ENCODE data around the gene CFAP161.

CFAP161 gene

DNA sequence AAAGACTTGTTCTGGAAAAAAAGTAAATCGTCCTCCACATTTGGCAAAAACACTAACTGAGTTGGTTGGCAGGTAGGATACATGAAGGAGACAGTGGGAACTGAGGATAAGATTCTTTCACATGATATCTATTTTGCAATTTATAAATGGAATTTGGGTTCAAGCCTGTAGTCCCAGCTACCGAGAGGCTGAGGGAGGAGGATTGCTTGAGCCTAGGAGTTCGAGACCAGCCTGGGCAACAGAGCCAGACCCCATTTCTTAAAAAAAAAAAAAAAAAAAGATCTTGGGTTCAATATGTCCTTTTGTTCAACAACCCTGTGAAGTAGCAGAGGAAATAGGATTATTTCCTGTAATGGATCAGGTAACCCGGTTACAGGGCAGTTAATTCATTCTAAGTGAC, 35.7 kb upstream of the CFAP161 start:
- TF ChIP-seq, protein P1, sequence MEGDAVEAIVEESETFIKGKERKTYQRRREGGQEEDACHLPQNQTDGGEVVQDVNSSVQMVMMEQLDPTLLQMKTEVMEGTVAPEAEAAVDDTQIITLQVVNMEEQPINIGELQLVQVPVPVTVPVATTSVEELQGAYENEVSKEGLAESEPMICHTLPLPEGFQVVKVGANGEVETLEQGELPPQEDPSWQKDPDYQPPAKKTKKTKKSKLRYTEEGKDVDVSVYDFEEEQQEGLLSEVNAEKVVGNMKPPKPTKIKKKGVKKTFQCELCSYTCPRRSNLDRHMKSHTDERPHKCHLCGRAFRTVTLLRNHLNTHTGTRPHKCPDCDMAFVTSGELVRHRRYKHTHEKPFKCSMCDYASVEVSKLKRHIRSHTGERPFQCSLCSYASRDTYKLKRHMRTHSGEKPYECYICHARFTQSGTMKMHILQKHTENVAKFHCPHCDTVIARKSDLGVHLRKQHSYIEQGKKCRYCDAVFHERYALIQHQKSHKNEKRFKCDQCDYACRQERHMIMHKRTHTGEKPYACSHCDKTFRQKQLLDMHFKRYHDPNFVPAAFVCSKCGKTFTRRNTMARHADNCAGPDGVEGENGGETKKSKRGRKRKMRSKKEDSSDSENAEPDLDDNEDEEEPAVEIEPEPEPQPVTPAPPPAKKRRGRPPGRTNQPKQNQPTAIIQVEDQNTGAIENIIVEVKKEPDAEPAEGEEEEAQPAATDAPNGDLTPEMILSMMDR (IDR thresholded peaks at IDR 0.05): no peak

DNA sequence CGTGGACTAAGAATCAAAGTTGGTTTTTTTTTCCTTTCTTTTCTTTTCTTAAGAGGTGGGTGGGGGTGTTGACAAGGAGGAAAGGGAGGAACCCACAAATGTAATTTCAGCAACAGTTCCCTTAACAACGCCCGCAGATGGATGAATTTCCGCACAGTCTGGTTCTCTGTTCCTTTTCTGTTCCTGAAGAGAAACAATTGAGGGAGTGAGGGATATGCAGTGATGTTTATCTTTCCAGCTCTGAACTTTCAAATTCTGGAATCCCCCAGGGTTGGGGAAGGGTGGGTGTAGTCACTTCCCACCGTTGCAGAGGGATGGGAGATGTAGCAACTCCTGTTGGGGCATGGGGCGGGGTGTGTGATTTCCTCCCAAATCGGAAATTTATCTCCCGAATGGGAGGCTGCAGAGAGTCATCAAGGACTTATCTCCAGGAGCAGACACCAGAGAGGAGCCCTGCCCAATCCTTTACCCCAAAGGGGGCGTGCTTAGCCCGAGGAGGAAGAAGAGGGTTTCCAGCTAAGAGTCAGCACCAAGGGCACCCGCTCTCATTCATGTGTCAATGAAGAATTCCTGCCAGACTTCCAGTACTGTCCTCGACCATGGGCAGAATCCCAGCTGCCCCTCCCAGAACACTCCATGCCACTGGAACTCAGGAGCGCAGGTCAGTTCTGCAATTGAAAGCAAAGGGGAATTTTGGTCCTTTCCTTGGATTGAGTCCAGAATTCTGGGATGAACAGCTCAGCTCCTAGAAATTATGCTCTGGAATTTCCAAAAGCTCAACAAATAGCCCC, 35.0 kb upstream of the CFAP161 start:
- TF ChIP-seq, protein P1 (IDR thresholded peaks at IDR 0.05): no peak

DNA sequence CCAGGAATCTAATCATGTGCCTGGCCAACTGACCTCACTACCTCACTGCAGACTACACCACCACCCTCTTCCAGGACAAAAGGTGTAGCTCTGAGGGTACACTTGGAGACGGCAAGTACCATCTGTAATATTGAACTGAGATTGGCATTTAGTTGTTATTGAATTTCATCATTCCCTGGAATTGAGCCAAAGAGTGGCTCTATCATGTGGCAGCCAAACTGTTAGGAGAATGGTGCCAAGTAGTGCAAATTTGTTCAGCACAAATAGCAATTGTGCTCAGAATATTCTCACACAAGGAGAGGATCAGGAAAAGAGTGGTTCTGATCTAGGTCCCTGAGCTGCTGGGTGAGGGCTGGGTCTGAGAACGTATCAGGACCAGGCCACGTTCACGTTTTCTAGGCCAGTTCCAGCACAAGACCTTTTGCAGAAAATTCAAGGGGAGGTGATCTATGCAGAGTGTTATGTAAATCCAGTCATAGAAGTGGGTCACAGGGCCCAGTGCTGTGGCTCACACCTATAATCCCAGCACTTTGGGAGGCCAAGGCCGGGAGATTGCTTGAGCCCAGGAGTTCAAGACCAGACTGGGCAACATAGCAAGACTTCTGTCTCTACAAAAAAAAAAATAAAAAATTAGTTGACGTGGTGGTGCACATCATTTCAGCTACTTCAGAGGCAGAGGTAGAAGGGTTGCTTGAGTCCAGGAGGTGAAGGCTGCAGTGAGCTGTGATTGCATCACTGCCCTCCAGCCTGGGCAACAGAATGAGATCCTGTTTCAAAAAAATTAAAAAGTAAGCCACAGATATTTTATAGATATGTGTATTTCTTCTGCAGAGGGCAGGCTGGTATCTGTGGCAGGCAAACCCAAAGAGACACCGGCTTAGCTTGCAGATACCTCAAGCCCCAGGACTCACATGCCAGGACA, 31.9 kb upstream of the CFAP161 start:
- TF ChIP-seq, protein P1 (IDR thresholded peaks at IDR 0.05): no peak

DNA sequence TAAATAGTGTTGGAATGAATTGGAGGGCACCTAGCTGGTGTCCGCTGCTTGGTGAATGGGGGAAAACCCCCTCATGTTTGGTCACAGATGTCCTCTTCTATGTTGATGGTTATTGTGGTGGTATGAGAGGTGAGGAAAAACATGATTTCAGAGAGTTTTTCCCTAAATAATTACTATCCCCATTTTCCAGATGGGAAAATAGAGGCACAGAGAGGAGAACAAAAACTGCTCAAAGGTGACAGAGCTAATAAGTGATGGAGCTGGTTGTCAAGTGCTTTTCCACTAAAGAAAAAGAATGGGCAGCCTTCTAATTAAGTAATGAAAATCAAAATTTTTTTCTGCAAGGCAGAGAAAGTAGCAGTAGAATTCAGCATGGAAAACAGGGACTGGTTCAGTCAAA, 30.2 kb upstream of the CFAP161 start:
- TF ChIP-seq, protein P1 (IDR thresholded peaks at IDR 0.05): no peak

DNA sequence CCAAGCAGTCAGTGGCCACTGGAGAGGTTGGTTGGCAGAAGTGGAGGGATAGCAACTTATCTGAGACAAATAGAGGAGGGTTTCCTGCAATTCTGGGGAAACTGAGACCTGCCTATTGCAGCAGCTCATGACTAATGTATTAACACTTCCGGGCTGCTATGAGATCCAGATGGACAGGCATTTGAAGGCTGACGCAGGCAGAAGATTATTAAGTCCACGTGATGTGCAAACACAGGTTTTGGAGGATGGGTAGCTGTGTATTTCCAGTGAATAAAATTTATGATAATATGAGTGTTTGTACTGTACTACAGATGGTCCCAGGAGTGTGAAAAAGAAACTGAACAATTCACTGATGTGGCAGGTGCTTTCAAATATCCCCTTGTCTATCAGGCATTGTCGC, 28.5 kb upstream of the CFAP161 start:
- TF ChIP-seq, protein P1 (IDR thresholded peaks at IDR 0.05): no peak

DNA sequence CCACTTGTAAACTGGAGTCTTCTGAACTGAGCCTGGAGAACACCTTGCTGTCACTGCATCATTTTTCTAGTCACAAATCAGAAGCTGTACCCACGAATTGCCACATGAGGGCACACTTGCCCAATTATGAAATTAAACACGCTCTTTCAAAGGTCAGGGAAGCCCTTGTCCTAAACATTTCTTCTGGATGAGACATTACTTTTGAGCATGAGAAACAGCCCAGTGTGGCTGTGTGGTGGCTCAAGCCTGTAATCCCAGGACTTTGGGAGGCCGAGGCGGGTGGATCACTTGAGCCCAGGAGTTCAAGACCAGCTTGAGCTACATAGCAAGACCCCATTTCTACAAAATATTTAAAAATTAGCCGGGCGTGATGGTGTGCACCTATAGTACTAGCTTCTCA, 27.5 kb upstream of the CFAP161 start:
- TF ChIP-seq, protein P1 (IDR thresholded peaks at IDR 0.05): peak; percentile 86

DNA sequence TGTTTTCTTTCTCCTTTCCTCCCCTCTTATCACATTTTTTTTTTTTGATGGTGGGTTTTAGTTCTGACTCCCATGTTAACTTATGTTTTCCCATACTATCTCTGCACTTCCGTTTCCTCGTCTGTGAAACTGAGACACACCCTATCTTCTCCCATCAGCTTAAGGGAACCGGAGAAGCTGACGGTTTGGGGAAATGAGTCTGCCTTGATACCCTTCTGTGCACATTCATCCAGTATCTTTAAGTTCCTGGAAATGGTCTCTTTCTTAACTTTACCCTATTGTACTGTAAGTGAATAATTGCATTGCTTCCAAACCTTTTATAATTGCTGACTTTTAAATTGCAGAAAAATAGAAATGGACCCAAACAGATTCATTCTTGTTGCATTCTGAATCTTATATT, 26.2 kb upstream of the CFAP161 start:
- TF ChIP-seq, protein P1 (IDR thresholded peaks at IDR 0.05): no peak

Data from LNCAP (cell line).